ENCODE results near the gene SLAMF8.

DNA sequence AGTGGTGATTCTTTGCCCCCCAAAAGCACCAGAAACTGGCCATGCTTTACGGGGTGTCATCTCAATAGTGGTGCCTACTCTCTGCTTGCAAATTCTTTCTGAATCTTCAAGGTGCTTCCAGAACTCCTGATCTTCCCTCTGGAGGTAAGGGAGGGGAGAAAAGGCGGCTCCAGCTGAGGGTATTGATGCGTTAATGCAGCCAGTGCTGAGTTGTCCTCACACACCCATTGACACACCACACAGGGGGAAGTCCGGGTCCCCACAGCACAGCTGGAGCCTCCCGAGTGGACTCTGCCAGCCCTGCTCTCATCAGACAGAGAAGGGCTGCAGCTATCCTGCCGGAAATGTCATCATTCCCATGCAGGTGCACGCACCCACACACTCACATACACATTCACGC lies 34.5 kb downstream of the SLAMF8 start:
- TF ChIP-seq, protein P1, sequence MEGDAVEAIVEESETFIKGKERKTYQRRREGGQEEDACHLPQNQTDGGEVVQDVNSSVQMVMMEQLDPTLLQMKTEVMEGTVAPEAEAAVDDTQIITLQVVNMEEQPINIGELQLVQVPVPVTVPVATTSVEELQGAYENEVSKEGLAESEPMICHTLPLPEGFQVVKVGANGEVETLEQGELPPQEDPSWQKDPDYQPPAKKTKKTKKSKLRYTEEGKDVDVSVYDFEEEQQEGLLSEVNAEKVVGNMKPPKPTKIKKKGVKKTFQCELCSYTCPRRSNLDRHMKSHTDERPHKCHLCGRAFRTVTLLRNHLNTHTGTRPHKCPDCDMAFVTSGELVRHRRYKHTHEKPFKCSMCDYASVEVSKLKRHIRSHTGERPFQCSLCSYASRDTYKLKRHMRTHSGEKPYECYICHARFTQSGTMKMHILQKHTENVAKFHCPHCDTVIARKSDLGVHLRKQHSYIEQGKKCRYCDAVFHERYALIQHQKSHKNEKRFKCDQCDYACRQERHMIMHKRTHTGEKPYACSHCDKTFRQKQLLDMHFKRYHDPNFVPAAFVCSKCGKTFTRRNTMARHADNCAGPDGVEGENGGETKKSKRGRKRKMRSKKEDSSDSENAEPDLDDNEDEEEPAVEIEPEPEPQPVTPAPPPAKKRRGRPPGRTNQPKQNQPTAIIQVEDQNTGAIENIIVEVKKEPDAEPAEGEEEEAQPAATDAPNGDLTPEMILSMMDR (IDR thresholded peaks at IDR 0.05), result no peak
- TF ChIP-seq POLR2A (IDR thresholded peaks at IDR 0.05), result no peak
- no peak for TF ChIP-seq EP300 (IDR thresholded peaks at IDR 0.05)

Measured in ovary (tissue), 3 donors.